Measurements from ENCODE around the gene RRH.
"Not testable (repeated sequence)": the region's sequence is repeated elsewhere in the genome, so short reads cannot be mapped to it uniquely, and the experiment has no call there.

Gene RRH, protein sequence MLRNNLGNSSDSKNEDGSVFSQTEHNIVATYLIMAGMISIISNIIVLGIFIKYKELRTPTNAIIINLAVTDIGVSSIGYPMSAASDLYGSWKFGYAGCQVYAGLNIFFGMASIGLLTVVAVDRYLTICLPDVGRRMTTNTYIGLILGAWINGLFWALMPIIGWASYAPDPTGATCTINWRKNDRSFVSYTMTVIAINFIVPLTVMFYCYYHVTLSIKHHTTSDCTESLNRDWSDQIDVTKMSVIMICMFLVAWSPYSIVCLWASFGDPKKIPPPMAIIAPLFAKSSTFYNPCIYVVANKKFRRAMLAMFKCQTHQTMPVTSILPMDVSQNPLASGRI

DNA sequence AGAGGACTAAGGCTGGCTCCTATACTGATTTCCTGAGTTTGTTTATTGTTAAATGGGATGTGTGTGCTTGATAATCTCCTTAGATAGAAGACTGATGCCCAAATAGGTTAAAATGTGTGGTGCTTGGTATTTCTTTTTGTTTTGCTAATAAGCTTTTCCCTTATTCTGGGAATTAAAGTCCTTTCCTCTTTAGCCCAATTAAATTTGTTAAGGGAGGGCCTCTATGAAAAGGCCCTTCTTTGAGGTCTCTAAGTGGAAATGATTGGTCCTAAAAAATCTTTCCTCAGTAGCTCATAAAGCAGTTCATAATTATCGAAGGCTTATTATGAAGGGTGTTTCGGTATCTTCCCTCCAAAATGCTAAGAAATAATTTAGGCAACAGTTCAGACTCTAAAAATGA is at the start of gene RRH:
Gene RRH (plus strand): TSS at position 301 of the 400 bp plus-strand sequence. CDS start 56 bp downstream, at position 357.
- no peak for FAIRE-seq
- no peak for DNase-seq (ENCODE audit: insufficient read length, low spot score)
- TF ChIP-seq, protein P1, sequence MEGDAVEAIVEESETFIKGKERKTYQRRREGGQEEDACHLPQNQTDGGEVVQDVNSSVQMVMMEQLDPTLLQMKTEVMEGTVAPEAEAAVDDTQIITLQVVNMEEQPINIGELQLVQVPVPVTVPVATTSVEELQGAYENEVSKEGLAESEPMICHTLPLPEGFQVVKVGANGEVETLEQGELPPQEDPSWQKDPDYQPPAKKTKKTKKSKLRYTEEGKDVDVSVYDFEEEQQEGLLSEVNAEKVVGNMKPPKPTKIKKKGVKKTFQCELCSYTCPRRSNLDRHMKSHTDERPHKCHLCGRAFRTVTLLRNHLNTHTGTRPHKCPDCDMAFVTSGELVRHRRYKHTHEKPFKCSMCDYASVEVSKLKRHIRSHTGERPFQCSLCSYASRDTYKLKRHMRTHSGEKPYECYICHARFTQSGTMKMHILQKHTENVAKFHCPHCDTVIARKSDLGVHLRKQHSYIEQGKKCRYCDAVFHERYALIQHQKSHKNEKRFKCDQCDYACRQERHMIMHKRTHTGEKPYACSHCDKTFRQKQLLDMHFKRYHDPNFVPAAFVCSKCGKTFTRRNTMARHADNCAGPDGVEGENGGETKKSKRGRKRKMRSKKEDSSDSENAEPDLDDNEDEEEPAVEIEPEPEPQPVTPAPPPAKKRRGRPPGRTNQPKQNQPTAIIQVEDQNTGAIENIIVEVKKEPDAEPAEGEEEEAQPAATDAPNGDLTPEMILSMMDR (IDR thresholded peaks at IDR 0.05; ENCODE audit: insufficient read depth, missing control alignments), result no peak

DNA sequence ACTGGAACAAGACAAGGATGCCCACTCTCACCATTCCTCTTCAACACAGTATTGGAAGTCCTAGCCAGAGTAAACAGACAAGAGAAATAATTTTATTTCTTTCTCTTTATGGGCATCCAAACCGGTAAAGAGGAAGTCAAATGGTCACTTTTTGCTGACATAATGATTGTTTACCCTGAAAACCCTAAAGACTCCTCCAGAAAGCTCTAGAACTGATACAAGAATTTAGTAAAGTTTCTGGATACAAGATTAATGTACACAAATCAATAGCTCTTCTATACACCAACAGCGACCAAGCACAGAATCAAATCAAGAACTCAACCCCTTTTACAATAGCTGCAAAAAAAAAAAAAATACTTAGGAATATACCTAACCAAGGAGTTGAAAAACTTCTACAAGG is 45.7 kb upstream of the RRH start:
- DNase-seq (ENCODE audit: insufficient read length, low spot score), result not testable (repeated sequence)

DNA sequence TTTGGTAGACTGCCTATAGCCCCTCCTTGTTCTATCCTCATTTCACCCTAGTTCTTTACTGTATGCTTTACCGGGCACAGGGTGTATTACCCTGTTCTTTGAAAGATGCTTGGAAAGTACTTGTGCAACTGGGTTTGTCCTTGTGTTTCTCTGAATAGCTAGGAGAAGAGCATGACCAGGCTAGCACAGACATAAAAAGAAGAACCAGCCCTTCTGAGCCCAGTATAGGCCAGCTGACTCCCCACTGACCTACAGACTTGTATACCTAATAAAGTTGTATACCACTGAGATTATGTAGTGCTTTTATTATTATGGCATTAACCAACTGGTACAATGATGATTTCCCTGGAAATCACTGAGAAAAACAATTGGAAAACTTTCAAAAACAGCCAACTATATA is 40.9 kb upstream of the RRH start:
- no peak for DNase-seq (ENCODE audit: insufficient read length, low spot score)
- TF ChIP-seq, protein P1 (IDR thresholded peaks at IDR 0.05; ENCODE audit: insufficient read depth, missing control alignments), result no peak
- no peak for FAIRE-seq

More for the DNA sequence above, 45.7 kb upstream of the RRH start:
- FAIRE-seq, result not testable (repeated sequence)

DNA sequence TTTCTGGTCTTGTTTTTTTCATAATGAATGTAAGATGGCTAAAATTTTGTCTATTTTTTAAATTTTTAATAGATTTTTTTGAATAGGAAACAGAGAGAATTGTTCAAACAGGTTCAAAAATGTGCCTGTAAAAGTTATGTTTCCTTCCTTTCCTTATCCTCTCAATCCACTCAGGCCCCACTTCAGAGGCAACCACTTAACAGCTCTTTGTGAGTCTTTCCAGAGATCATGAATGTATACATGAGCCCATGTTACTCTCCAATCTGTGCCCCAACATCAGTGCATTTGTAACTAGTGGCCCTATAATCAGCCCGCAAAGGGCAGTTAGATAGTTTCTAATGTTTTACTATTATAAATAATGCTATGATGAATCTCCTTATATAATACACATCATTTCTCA is 40.0 kb upstream of the RRH start:
- TF ChIP-seq, protein P1 (IDR thresholded peaks at IDR 0.05; ENCODE audit: insufficient read depth, missing control alignments), result no peak
- FAIRE-seq (no peak), DNase-seq (ENCODE audit: insufficient read length, low spot score) (no peak)

DNA sequence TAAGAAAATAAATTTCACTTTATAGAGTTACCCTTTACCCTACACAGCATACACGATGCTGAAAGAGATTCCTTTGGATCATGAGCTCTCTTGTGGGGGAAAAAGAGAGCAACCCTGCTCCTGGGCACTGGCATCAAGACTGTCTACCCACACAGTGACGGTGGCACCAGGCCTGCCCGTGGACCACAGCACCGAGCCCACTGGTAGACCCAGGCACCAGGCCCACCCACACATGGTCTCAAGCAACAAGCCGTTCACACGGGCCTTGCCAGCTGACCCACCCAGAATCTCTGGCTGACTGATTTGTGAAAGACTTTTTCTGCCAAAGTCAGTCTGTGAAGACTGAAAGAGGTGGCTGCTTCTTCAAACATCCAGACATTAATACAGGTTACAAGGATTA is 32.7 kb upstream of the RRH start:
- DNase-seq (ENCODE audit: insufficient read length, low spot score), result no peak
- TF ChIP-seq, protein P1 (IDR thresholded peaks at IDR 0.05; ENCODE audit: insufficient read depth, missing control alignments), result no peak
- FAIRE-seq, result no peak

DNA sequence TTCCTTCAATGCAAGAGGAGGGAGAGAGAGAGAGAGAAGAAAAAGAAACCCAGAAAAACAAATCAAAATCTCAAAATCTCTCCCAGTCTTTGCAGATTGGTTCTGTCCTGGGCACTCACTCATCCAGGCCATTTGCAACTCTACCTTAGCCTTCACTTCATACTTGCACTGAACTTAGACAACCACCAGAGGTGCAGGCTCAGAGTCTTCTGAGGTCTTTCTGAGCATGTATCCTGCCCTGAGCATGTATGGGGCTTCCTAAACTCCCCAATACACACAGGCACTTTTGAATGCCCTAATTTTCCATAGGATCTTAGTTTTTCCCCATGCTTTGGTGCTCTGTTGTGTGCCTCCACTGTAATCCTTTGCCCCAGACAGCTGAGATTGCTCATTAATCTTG is 28.9 kb upstream of the RRH start:
- no peak for DNase-seq (ENCODE audit: insufficient read length, low spot score)
- TF ChIP-seq, protein P1 (IDR thresholded peaks at IDR 0.05; ENCODE audit: insufficient read depth, missing control alignments), result no peak
- FAIRE-seq, result no peak

DNA sequence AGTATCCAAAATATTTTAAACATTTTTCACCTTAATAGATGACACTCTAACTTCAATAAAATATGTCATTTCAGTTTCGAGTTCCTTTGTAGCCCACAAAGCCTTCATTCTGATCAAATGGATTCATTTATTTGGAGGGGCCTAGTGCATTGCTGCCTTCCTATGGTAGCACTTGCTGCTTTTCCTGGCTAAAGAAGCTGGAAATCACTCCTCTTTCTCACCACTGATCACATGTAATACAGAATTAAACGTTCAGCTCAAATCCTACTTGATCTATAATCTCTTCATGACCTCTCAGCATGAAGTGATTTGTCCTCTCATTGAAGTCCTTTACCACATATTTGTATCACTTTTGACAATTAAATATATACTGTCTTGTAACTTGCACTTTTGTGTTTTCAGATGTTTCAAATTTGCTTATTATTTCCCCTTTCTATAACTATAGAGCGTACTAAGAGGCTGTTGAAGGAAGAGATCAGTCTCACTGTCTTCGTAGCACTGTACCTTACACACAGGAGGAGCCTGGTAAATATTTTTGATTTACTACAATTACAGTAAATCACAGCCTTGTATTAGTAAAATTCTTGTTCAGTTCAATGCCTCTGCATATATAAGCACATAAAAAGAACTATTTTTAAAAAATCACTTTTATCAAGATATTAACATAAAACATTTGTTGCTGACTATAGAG is 26.5 kb upstream of the RRH start:
- FAIRE-seq (no peak), DNase-seq (ENCODE audit: insufficient read length, low spot score) (no peak)
- TF ChIP-seq, protein P1 (IDR thresholded peaks at IDR 0.05; ENCODE audit: insufficient read depth, missing control alignments), result no peak
